K562 (cell line): ENCODE results near the gene PNMA8A. TPM values are rescaled to one million over a fixed set of nuclear protein-coding genes. Genes with fewer than 3 reads are reported as not detected.

Source experiments
- CCNT2 ChIP-seq: IDR thresholded peaks from 2 replicates; pipeline ENCODE4 v1.6.1; 2011; ENCODE audit warnings: borderline replicate concordance, low read depth, mild to moderate bottlenecking, moderate library complexity, mixed read lengths, low read length; ENCODE audit not compliant: insufficient read length; ENCODE audit errors: extremely low read depth
- ETS1 ChIP-seq: conservative IDR thresholded peaks from 2 replicates; pipeline ENCODE4 v1.6.1; 2011; ENCODE audit warnings: low read depth, mild to moderate bottlenecking, low read length; ENCODE audit not compliant: control insufficient read depth
- FOXA1 ChIP-seq: fragments of 450-650 bp; IDR thresholded peaks from 2 replicates; pipeline ENCODE4 v1.6.1; 2016; ENCODE audit warnings: mild to moderate bottlenecking, borderline replicate concordance
- GATAD2A ChIP-seq: fragments of 450-650 bp; IDR thresholded peaks from 2 replicates; pipeline ENCODE4 v1.6.1; 2017
- LCOR ChIP-seq: sonication (generic); formaldehyde crosslinking; IDR thresholded peaks from 2 replicates; pipeline ENCODE4 v1.8.0; 2022; ENCODE audit warnings: mild to moderate bottlenecking, missing genetic modification reagents
- MED1 ChIP-seq: sonication (generic); formaldehyde crosslinking; IDR thresholded peaks from 2 replicates; pipeline ENCODE4 v1.8.1; 2023; ENCODE audit warnings: missing genetic modification reagents, borderline replicate concordance
- SMARCC2 ChIP-seq: fragments of 450-650 bp; IDR thresholded peaks from 2 replicates; pipeline ENCODE4 v1.6.1; 2017; ENCODE audit warnings: antibody characterized with exemption, moderate library complexity, mild to moderate bottlenecking, low read depth
- SP1 ChIP-seq: sonication (generic); formaldehyde crosslinking; IDR thresholded peaks from 2 replicates; pipeline ENCODE4 v1.8.1; 2022; ENCODE audit warnings: mild to moderate bottlenecking, missing genetic modification reagents
- SPI1 ChIP-seq: IDR thresholded peaks from 2 replicates; pipeline ENCODE4 v1.6.1; 2011; ENCODE audit warnings: low read depth, low read length, control low read depth, borderline replicate concordance
- VEZF1 ChIP-seq: fragments of 200-800 bp; sonication (Bioruptor generic); IDR thresholded peaks from 2 replicates; pipeline ENCODE4 v1.6.1; 2017; ENCODE audit warnings: missing genetic modification characterization, missing compliant biosample characterization
- ZNF551 ChIP-seq: fragments of 250-450 bp; sonication (Bioruptor Pico); IDR thresholded peaks from 2 replicates; pipeline ENCODE4 v1.5.0; 2021; ENCODE audit warnings: mild to moderate bottlenecking, moderate library complexity
- polyA plus RNA-seq, 8 experiments: library from polyadenylated mRNA; depleted of rRNA in 4 of 8; stranded (reverse) in 5 of 8; unstranded in 3 of 8; fragments of >200 nt; fragmentation: Nextera tagmentation in 2 of 8; fragmentation: Illumina TruSeq in 1 of 8; extraction: Ambion mirVana in 2 of 8; extraction: Trizol in 1 of 8; gene quantifications; 2 replicates each; pipeline versions ENCODE4 v1.2.1 to v1.2.3, GENCODE V29; 2011 to 2014; ENCODE audit warnings: inconsistent platforms in 1 of 8, missing spikeins in 1 of 8
- total RNA-seq, 7 experiments: library from RNA; depleted of rRNA in 6 of 7; stranded (reverse); fragments of >200 nt in 6 of 7; fragmentation: Illumina TruSeq in 2 of 7; extraction: Trizol in 2 of 7; gene quantifications; 2 replicates each; pipeline versions ENCODE4 v1.2.1 to v1.2.3, GENCODE V29; 2011 to 2021; ENCODE audit warnings: low replicate concordance in 1 of 7

The PNMA8A gene
- total and polyA plus RNA-seq, 9 of the 15 experiments (the other 6 are each of a cell fraction or from before 2014, with no cell fraction given), result 6.6 to 23.8 (median 14.9) TPM

GRCh38 chr19:46474211-46474610 lies 2.8 kb upstream of the PNMA8A start (continued):
- no peak for TF ChIP-seq VEZF1 (CRISPR knock-in tag)
- no peak for TF ChIP-seq SP1 (CRISPR knock-in tag)
- TF ChIP-seq ZNF551, result no peak
- TF ChIP-seq ETS1, result no peak
- no peak for TF ChIP-seq LCOR (CRISPR knock-in tag)
- TF ChIP-seq SMARCC2, result no peak
- no peak for TF ChIP-seq CCNT2
- TF ChIP-seq FOXA1, result no peak
- no peak for TF ChIP-seq SPI1
- no peak for TF ChIP-seq GATAD2A
- TF ChIP-seq MED1 (CRISPR knock-in tag), result no peak
